Measurements from ENCODE around the gene SARS1.

SARS1 gene

GRCh38 chr1:109261578-109261977, 47.9 kb downstream of the SARS1 start:
- no peak for DNase-seq (ENCODE audit: low read depth in 2 of 3, low spot score in 1 of 3)

GRCh38 chr1:109262231-109263055, 48.7 kb downstream of the SARS1 start:
- no peak for DNase-seq (ENCODE audit: low read depth in 2 of 3, low spot score in 1 of 3)

- no peak for DNase-seq (ENCODE audit: low read depth in 2 of 3, low spot score in 1 of 3)
These were observed 49.5 kb downstream of the SARS1 start for GRCh38 chr1:109263234-109263596.

GRCh38 chr1:109263597-109264378, 50.1 kb downstream of the SARS1 start:
- DNase-seq (ENCODE audit: low read depth in 2 of 3, low spot score in 1 of 3): peak; percentile 77 to 88 (median 80)

- DNase-seq (ENCODE audit: low read depth in 2 of 3, low spot score in 1 of 3): no peak
These were observed 50.6 kb downstream of the SARS1 start for GRCh38 chr1:109264379-109264755.

GRCh38 chr1:109265016-109265415, 51.3 kb downstream of the SARS1 start:
- DNase-seq (ENCODE audit: low read depth in 2 of 3, low spot score in 1 of 3): no peak

GRCh38 chr1:109265741-109266330, 52.1 kb downstream of the SARS1 start:
- DNase-seq (ENCODE audit: low read depth in 2 of 3, low spot score in 1 of 3): no peak

- no peak for DNase-seq (ENCODE audit: low read depth in 2 of 3, low spot score in 1 of 3)
These were observed 53.2 kb downstream of the SARS1 start for GRCh38 chr1:109266965-109267364.

GRCh38 chr1:109267743-109268300, 54.1 kb downstream of the SARS1 start:
- no peak for DNase-seq (ENCODE audit: low read depth in 2 of 3, low spot score in 1 of 3)

GRCh38 chr1:109268431-109269211, 54.9 kb downstream of the SARS1 start:
- no peak for DNase-seq (ENCODE audit: low read depth in 2 of 3, low spot score in 1 of 3)

GRCh38 chr1:109269212-109269980, 55.7 kb downstream of the SARS1 start:
- DNase-seq (ENCODE audit: low read depth in 2 of 3, low spot score in 1 of 3): no peak

- DNase-seq (ENCODE audit: low read depth in 2 of 3, low spot score in 1 of 3): no peak
These were observed 56.4 kb downstream of the SARS1 start for GRCh38 chr1:109269981-109270622.

GRCh38 chr1:109270623-109271317, 57.1 kb downstream of the SARS1 start:
- no peak for DNase-seq (ENCODE audit: low read depth in 2 of 3, low spot score in 1 of 3)

GRCh38 chr1:109271458-109271857, 57.7 kb downstream of the SARS1 start:
- DNase-seq (ENCODE audit: low read depth in 2 of 3, low spot score in 1 of 3): no peak

GRCh38 chr1:109272021-109272799, 58.5 kb downstream of the SARS1 start:
- no peak for DNase-seq (ENCODE audit: low read depth in 2 of 3, low spot score in 1 of 3)

- no peak for DNase-seq (ENCODE audit: low read depth in 2 of 3, low spot score in 1 of 3)
These were observed 59.3 kb downstream of the SARS1 start for GRCh38 chr1:109272831-109273547.

GRCh38 chr1:109273570-109274288, 60.0 kb downstream of the SARS1 start:
- no peak for DNase-seq (ENCODE audit: low read depth in 2 of 3, low spot score in 1 of 3)
